Transverse colon (tissue), 4 donors: ENCODE results near the gene MDFI.

Experiments used
- EP300 ChIP-seq: sonication (generic); formaldehyde crosslinking; IDR thresholded peaks from one replicate; pipeline ENCODE4 v1.6.1; 2017; ENCODE audit warnings: antibody characterized with exemption, low read depth
- POLR2A ChIP-seq: fragments of 450-650 bp; IDR thresholded peaks from one replicate; pipeline ENCODE4 v1.6.1; 2016; ENCODE audit warnings: antibody characterized with exemption, mild to moderate bottlenecking, moderate library complexity
- POLR2AphosphoS5 ChIP-seq, 3 donors: sonication (generic); formaldehyde crosslinking; IDR thresholded peaks; one replicate each; pipeline ENCODE4 v1.6.1; 2016; ENCODE audit warnings: antibody characterized with exemption in 3 of 3
- TF ChIP-seq, protein P1 (sequence below), 5 experiments: fragments of 200-600 bp in 3 of 5; fragments of 450-650 bp in 2 of 5; sonication (generic) in 3 of 5; IDR thresholded peaks; 1 replicate in 2 of 5; 2 replicates in 3 of 5; pipeline ENCODE4 v1.5.1; 2016 to 2017; ENCODE audit warnings: antibody characterized with exemption in 5 of 5, inconsistent platforms in 3 of 5, mild to moderate bottlenecking in 2 of 5, moderate library complexity in 1 of 5

DNA sequence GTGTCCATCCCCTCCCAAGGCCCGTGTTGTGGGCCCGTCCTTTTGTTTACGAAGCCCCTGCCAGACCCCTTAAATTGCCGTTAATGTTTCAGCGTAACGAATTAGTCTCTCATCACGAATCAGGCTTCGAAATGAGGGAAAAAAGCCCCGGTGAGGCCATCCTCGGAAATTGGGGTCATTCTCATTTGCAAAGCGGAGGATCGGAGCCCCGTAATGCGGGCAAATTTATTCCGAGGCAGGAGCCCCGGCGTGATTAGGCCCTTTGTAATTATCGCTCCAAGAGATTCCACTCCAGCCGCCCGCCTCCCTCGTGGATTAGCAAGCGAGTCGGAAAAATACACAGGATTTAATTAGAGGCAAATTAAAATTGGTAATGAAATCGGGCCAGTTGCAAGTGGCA, 44.9 kb upstream of the MDFI start:
- TF ChIP-seq, protein P1, sequence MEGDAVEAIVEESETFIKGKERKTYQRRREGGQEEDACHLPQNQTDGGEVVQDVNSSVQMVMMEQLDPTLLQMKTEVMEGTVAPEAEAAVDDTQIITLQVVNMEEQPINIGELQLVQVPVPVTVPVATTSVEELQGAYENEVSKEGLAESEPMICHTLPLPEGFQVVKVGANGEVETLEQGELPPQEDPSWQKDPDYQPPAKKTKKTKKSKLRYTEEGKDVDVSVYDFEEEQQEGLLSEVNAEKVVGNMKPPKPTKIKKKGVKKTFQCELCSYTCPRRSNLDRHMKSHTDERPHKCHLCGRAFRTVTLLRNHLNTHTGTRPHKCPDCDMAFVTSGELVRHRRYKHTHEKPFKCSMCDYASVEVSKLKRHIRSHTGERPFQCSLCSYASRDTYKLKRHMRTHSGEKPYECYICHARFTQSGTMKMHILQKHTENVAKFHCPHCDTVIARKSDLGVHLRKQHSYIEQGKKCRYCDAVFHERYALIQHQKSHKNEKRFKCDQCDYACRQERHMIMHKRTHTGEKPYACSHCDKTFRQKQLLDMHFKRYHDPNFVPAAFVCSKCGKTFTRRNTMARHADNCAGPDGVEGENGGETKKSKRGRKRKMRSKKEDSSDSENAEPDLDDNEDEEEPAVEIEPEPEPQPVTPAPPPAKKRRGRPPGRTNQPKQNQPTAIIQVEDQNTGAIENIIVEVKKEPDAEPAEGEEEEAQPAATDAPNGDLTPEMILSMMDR (IDR thresholded peaks at IDR 0.05): no peak
- TF ChIP-seq POLR2A (no peak), EP300 (no peak), POLR2AphosphoS5 (IDR thresholded peaks at IDR 0.05) (no peak)
